Measurements from ENCODE around the gene RAB1B.

Gene RAB1B

DNA sequence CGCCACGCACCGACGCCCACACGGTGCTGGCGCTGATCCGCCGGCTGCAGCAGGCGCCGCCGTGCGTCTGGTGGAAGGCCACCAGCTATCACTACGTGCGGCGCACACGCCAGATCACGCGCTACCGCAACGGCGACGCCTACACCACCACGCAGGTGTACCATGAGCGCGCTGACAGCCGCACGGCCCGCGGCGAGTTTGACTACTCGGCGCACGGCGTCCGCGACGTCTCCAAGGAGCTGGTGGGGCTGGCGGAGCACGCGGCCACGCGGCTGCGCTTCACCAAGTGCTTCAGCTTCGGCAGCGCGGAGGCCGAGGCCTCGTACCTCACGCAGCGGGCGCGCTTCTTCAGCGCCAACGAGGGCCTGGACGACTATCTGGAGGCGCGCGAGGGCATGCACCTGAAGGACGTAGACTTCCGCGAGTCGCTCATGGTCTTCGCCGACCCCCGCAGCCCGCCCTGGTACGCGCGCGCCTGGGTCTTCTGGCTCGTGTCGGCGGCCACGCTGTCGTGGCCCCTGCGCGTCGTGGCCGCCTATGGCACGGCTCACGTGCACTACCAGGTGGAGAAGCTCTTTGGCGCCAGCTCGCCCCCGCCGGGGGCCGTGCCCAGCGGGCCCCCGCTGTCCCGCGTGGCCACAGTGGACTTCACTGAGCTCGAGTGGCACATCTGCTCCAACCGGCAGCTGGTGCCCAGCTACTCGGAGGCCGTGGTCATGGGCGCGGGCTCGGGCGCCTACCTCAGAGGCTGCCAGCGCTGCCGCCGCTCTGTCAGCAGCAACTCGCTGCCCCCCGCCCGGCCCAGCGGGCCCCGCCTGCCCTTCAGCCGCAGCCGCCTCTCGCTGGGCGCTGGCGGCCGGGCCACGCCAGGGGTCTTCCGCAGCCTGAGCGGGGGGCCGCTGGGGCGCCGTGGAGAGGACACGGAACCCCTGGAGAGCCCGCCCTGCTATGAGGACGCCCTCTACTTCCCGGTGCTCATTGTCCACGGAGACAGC lies 26.5 kb downstream of the RAB1B start:
- Histone ChIP-seq H3K4me1 (ENCODE audit: control extremely low read depth in 1 of 4, control insufficient read depth in 4 of 4, insufficient read depth in 4 of 4, low read length in 3 of 4) (peaks cover 0 to 14% (median 10%) of the 10 kb centered on the region in 4 experiments), H3K36me3 (ENCODE audit: control insufficient read depth in 4 of 4, insufficient read depth in 4 of 4, low read length in 3 of 4) (no peaks in the 10 kb centered on the region), H3K27ac (ENCODE audit: insufficient read depth in 1 of 2, low read depth in 1 of 2, low read length in 2 of 2, poor library complexity in 1 of 2, severe bottlenecking in 2 of 2) (no peak overlapping the region), H3K27me3 (replicated peaks in 2 of 5; ENCODE audit: control insufficient read depth in 4 of 5, insufficient read depth in 5 of 5, low read length in 4 of 5) (peaks cover 0 to 51% (median 21%) of the 10 kb centered on the region in 5 experiments), H3K9me3 (ENCODE audit: control extremely low read depth in 1 of 5, control insufficient read depth in 4 of 5, insufficient read depth in 2 of 5, low read depth in 1 of 5, low read length in 4 of 5) (no peaks in the 10 kb centered on the region), H3K4me3 (ENCODE audit: control insufficient read depth in 1 of 7, extremely low read depth in 1 of 7, insufficient read depth in 4 of 7, low read depth in 2 of 7, low read length in 6 of 7) (no peak overlapping the region)
- DNase-seq = no peak
- CTCF ChIA-PET = interaction anchor here (1.1 kb wide), 1 partner anchor 16 kb away, joined by 8 read pairs; no protein-coding TSS in a partner anchor
- WGBS (ENCODE audit: insufficient coverage) = 88% methylated on average over 102 of the region's 123 CpGs
- POLR2A ChIA-PET = no interaction called here

- POLR2A ChIA-PET = no interaction called here
- Histone ChIP-seq H3K4me3 (ENCODE audit: control insufficient read depth in 1 of 7, extremely low read depth in 1 of 7, insufficient read depth in 4 of 7, low read depth in 2 of 7, low read length in 6 of 7) (no peak overlapping the region), H3K27ac (ENCODE audit: insufficient read depth in 1 of 2, low read depth in 1 of 2, low read length in 2 of 2, poor library complexity in 1 of 2, severe bottlenecking in 2 of 2) (no peak overlapping the region), H3K36me3 (ENCODE audit: control insufficient read depth in 4 of 4, insufficient read depth in 4 of 4, low read length in 3 of 4) (no peaks in the 10 kb centered on the region), H3K9me3 (ENCODE audit: control extremely low read depth in 1 of 5, control insufficient read depth in 4 of 5, insufficient read depth in 2 of 5, low read depth in 1 of 5, low read length in 4 of 5) (no peaks in the 10 kb centered on the region), H3K4me1 (ENCODE audit: control extremely low read depth in 1 of 4, control insufficient read depth in 4 of 4, insufficient read depth in 4 of 4, low read length in 3 of 4) (no peaks in the 10 kb centered on the region), H3K27me3 (replicated peaks in 2 of 5; ENCODE audit: control insufficient read depth in 4 of 5, insufficient read depth in 5 of 5, low read length in 4 of 5) (peaks cover 0 to 28% (median 15%) of the 10 kb centered on the region in 5 experiments)
- 85% methylated on average over 8 of the region's 8 CpGs for WGBS (ENCODE audit: insufficient coverage)
- no peak for DNase-seq
- CTCF ChIA-PET = interaction anchor here (1.2 to 1.5 kb wide), 2 partner anchors 14 to 110 kb away, joined by 3 to 8 read pairs; no protein-coding TSS in a partner anchor
Observed at GRCh38 chr11:66297610-66298009, 29.2 kb downstream of the RAB1B start.

GRCh38 chr11:66299186-66299585 lies 30.7 kb downstream of the RAB1B start:
- WGBS (ENCODE audit: insufficient coverage) = 87% methylated on average over 2 of the region's 3 CpGs
- no peak overlapping the region for H3K4me3 ChIP-seq (ENCODE audit: control insufficient read depth in 1 of 7, extremely low read depth in 1 of 7, insufficient read depth in 4 of 7, low read depth in 2 of 7, low read length in 6 of 7)
- H3K4me1 ChIP-seq (ENCODE audit: control extremely low read depth in 1 of 4, control insufficient read depth in 4 of 4, insufficient read depth in 4 of 4, low read length in 3 of 4) = no peaks in the 10 kb centered on the region
- H3K36me3 ChIP-seq (ENCODE audit: control insufficient read depth in 4 of 4, insufficient read depth in 4 of 4, low read length in 3 of 4) = no peaks in the 10 kb centered on the region
- ChIA-PET CTCF (interaction anchor here (1.2 to 5.2 kb wide), 2 partner anchors 12 to 32 kb away, joined by 3 to 46 read pairs; no protein-coding TSS in a partner anchor), POLR2A (no interaction called here)
- H3K27ac ChIP-seq (ENCODE audit: insufficient read depth in 1 of 2, low read depth in 1 of 2, low read length in 2 of 2, poor library complexity in 1 of 2, severe bottlenecking in 2 of 2) = no peak overlapping the region
- H3K27me3 ChIP-seq (replicated peaks in 2 of 5; ENCODE audit: control insufficient read depth in 4 of 5, insufficient read depth in 5 of 5, low read length in 4 of 5) = peaks cover 0 to 12% (median 9%) of the 10 kb centered on the region in 5 experiments
- no peaks in the 10 kb centered on the region for H3K9me3 ChIP-seq (ENCODE audit: control extremely low read depth in 1 of 5, control insufficient read depth in 4 of 5, insufficient read depth in 2 of 5, low read depth in 1 of 5, low read length in 4 of 5)
- DNase-seq = no peak

GRCh38 chr11:66302656-66303055 lies 34.2 kb downstream of the RAB1B start:
- WGBS (ENCODE audit: insufficient coverage) = 97% methylated on average over 10 of the region's 12 CpGs

GRCh38 chr11:66309475-66309874 lies 41.0 kb downstream of the RAB1B start:
- CTCF ChIA-PET = interaction anchor here (1.2 to 6.6 kb wide), 5 partner anchors 9 to 53 kb away, joined by 3 to 86 read pairs (median 46); partner anchors contain the start of genes BRMS1 and RIN1
- WGBS (ENCODE audit: insufficient coverage) = 67% methylated on average over 3 of the region's 3 CpGs
- POLR2A ChIA-PET = interaction anchor here (0.6 kb wide), 1 partner anchor 804 kb away, joined by 3 read pairs; no protein-coding TSS in a partner anchor
- Histone ChIP-seq H3K27ac (ENCODE audit: insufficient read depth in 1 of 2, low read depth in 1 of 2, low read length in 2 of 2, poor library complexity in 1 of 2, severe bottlenecking in 2 of 2) (no peak overlapping the region), H3K27me3 (replicated peaks in 2 of 5; ENCODE audit: control insufficient read depth in 4 of 5, insufficient read depth in 5 of 5, low read length in 4 of 5) (peaks cover 0 to 2% (median 0%) of the 10 kb centered on the region in 5 experiments), H3K9me3 (ENCODE audit: control extremely low read depth in 1 of 5, control insufficient read depth in 4 of 5, insufficient read depth in 2 of 5, low read depth in 1 of 5, low read length in 4 of 5) (no peaks in the 10 kb centered on the region), H3K4me3 (ENCODE audit: control insufficient read depth in 1 of 7, extremely low read depth in 1 of 7, insufficient read depth in 4 of 7, low read depth in 2 of 7, low read length in 6 of 7) (no peak overlapping the region), H3K4me1 (ENCODE audit: control extremely low read depth in 1 of 4, control insufficient read depth in 4 of 4, insufficient read depth in 4 of 4, low read length in 3 of 4) (peaks cover 0 to 23% (median 20%) of the 10 kb centered on the region in 4 experiments), H3K36me3 (ENCODE audit: control insufficient read depth in 4 of 4, insufficient read depth in 4 of 4, low read length in 3 of 4) (no peaks in the 10 kb centered on the region)
- no peak for DNase-seq

More at GRCh38 chr11:66302656-66303055, 34.2 kb downstream of the RAB1B start:
- no peaks in the 10 kb centered on the region for H3K27me3 ChIP-seq (replicated peaks in 2 of 5; ENCODE audit: control insufficient read depth in 4 of 5, insufficient read depth in 5 of 5, low read length in 4 of 5)
- H3K4me1 ChIP-seq (ENCODE audit: control extremely low read depth in 1 of 4, control insufficient read depth in 4 of 4, insufficient read depth in 4 of 4, low read length in 3 of 4) = no peaks in the 10 kb centered on the region
- no peak overlapping the region for H3K27ac ChIP-seq (ENCODE audit: insufficient read depth in 1 of 2, low read depth in 1 of 2, low read length in 2 of 2, poor library complexity in 1 of 2, severe bottlenecking in 2 of 2)
- ChIA-PET CTCF (interaction anchor here (1.0 to 5.2 kb wide), 4 partner anchors 8 to 81 kb away, joined by 3 to 46 read pairs (median 3); partner anchors contain the start of gene YIF1A), POLR2A (no interaction called here)
- no peaks in the 10 kb centered on the region for H3K9me3 ChIP-seq (ENCODE audit: control extremely low read depth in 1 of 5, control insufficient read depth in 4 of 5, insufficient read depth in 2 of 5, low read depth in 1 of 5, low read length in 4 of 5)
- no peak overlapping the region for H3K4me3 ChIP-seq (ENCODE audit: control insufficient read depth in 1 of 7, extremely low read depth in 1 of 7, insufficient read depth in 4 of 7, low read depth in 2 of 7, low read length in 6 of 7)
- DNase-seq = no peak
- no peaks in the 10 kb centered on the region for H3K36me3 ChIP-seq (ENCODE audit: control insufficient read depth in 4 of 4, insufficient read depth in 4 of 4, low read length in 3 of 4)

GRCh38 chr11:66310324-66310723 lies 41.9 kb downstream of the RAB1B start:
- Histone ChIP-seq H3K4me3 (ENCODE audit: control insufficient read depth in 1 of 7, extremely low read depth in 1 of 7, insufficient read depth in 4 of 7, low read depth in 2 of 7, low read length in 6 of 7) (no peak overlapping the region), H3K36me3 (ENCODE audit: control insufficient read depth in 4 of 4, insufficient read depth in 4 of 4, low read length in 3 of 4) (no peaks in the 10 kb centered on the region), H3K27ac (ENCODE audit: insufficient read depth in 1 of 2, low read depth in 1 of 2, low read length in 2 of 2, poor library complexity in 1 of 2, severe bottlenecking in 2 of 2) (no peak overlapping the region), H3K4me1 (ENCODE audit: control extremely low read depth in 1 of 4, control insufficient read depth in 4 of 4, insufficient read depth in 4 of 4, low read length in 3 of 4) (peaks cover 0 to 23% (median 20%) of the 10 kb centered on the region in 4 experiments), H3K27me3 (replicated peaks in 2 of 5; ENCODE audit: control insufficient read depth in 4 of 5, insufficient read depth in 5 of 5, low read length in 4 of 5) (peaks cover 0 to 2% (median 0%) of the 10 kb centered on the region in 5 experiments), H3K9me3 (ENCODE audit: control extremely low read depth in 1 of 5, control insufficient read depth in 4 of 5, insufficient read depth in 2 of 5, low read depth in 1 of 5, low read length in 4 of 5) (no peaks in the 10 kb centered on the region)
- ChIA-PET POLR2A (interaction anchor here (0.6 kb wide), 1 partner anchor 805 kb away, joined by 3 read pairs; no protein-coding TSS in a partner anchor), CTCF (interaction anchor here (1.2 to 6.6 kb wide), 6 partner anchors 9 to 79 kb away, joined by 3 to 86 read pairs (median 45); partner anchors contain the start of genes BRMS1 and RIN1)
- DNase-seq = no peak
- 96% methylated on average over 8 of the region's 8 CpGs for WGBS (ENCODE audit: insufficient coverage)
